HG02970 (cell line): ENCODE data around the gene NRG2.
A peak's percentile ranks its signal among the peaks of the same experiment; 100 is the strongest.

Experiments used
- ATAC-seq: cut with Tn5 transposase; IDR thresholded peaks from one replicate; pipeline ENCODE4 v1.9.1; 2021; ENCODE audit warnings: mild to moderate bottlenecking, moderate library complexity, moderate number of reproducible peaks; ENCODE audit not compliant: unreplicated experiment, low FRiP score

NRG2 gene

DNA sequence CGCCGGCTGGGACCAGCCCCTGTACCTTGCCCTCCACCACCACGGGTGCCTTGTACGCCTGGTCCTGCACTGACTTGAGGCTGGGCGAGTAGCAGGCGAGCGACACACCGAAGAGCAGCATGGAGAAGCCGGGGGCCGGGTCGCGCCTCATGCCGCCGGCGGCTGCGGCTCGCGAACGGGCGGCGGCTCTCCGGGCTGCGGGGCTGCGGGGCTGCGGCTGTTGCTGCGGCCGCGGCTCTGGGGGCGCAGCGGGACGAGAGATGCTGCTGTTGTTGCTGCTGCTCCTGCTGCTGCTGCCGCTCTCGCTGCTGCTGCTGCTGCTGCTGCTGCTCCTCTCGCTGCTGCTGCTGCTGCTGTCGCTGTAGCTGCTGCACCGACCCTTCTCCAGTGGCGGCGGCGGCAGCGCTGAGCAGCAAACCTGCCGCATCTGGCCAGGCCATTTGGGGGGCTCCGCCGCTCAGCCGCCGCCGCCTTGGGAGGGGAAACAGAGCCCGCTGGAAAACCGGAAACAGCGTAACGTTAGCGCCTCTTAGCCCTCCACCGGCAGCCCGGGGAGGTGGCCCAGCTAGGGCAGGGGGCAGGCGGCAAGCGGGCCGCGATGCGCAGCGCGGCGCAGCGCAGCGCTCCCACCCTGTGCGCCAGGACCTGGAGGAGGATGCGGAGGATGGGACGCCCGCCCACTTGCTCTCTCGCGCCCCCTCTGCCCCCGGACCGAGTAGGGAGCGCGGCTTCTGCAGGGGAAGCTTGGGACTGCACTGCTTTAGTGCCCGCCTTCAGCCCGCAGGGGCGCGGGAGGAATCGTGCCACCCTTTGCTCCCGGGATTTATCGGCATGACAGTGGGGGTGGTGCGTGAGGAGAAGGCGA, at the start of gene NRG2:
NRG2 (minus strand) TSS at position 657 of the 865 bp plus-strand sequence.
- ATAC-seq, result peak; percentile 52

GRCh38 chr5:140090251-140090650, 47.2 kb upstream of the NRG2 start:
- ATAC-seq, result no peak

DNA sequence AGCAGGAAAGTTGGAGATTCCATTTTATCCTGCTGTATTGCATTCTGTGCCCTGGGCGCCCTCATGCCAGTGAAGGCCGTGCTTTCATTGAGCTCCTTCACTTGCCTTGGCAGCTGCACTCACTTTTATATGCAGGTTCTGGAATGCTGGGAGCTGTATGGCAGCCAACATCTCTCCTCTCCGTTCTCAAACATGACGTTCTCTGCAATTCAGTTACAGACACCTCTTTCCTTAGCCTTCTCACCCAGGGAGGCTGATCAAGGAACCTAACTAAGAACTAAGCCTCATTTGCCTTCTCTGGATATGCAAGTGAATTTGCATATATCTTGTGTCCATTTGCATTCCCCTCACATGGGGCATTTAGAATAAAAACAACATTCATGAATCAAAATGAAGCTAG, 41.4 kb upstream of the NRG2 start:
- ATAC-seq, result no peak

DNA sequence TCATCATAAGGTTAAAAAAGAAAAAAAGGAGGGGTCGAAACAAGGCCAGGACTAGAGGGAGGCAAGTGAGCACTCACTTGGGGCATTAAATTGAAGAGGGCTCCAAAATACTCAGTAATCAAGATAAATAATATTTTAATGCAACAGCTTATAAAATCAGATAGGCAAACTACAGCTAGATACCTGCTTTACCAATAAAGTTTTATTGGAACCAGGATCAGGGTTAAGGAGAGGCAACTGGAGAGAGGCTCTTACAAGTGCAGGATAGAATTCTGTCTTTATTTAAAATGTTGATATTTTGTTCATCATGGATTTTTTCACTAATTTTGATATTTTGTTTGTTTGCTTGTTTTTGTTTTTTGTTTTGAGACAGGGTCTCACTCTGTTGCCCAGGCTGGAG, 40.6 kb upstream of the NRG2 start:
- ATAC-seq, result no peak

GRCh38 chr5:140083120-140083519, 40.0 kb upstream of the NRG2 start:
- ATAC-seq, result no peak

- ATAC-seq, result no peak
Observed at GRCh38 chr5:140076788-140077187, 33.7 kb upstream of the NRG2 start.

DNA sequence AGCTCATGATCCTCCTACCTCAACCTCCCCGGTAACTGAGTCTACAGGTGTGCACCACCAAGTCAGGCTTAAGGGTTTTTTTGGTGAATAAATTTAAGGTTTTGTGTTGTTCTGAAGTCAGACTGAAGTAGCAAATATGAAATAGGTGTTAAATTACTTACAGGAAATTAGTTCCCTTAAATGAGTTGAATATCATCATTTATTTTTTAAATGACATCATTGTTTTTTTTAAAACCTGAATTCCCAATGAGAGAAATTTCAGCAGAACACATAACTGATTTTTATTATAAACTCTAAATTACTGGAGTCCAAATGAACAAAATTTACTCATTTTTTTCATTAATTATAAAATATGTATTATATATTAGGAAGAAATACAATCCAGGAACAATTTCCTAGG, 33.0 kb upstream of the NRG2 start:
- no peak for ATAC-seq

- ATAC-seq, result no peak
Observed at GRCh38 chr5:140075371-140075770, 32.3 kb upstream of the NRG2 start.

DNA sequence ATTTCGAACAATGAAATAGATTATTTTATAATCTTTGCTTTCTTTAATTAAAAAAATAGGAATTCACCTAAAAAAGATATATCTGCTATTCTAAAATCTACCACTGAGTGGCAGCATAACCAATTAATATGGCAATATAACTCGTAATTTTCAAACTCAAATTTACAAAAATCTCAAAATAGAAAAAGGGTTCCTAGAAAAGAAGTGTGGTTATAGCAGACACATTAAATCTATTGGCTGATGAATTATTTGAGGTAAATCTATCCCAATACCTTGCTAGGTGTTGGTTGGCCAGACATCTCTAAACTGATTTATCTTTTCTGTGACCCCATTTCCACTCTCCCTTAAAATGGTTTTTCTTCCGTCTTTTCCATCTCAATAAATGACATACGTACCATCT, 30.2 kb upstream of the NRG2 start:
- ATAC-seq, result no peak

DNA sequence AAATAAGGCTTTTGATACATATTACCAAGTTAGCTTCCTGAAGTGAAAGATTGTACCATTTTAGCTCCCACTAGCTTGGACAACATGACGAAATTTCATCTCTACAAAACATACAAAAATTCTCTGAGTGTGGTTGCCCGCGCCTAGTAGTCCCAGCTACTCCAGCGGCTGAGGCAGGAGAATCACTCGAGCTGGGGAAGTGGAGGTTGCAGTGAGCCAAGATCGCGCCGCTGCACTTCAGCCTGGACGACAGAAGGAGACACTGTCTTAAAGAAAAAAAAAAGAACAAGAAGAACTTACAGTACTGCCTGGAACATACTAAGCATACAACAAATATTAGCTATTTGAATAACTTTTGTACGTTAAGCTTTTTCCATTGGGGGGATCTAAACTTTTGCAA, 29.7 kb upstream of the NRG2 start:
- ATAC-seq, result no peak

- ATAC-seq, result no peak
Observed at GRCh38 chr5:140060816-140061215, 17.7 kb upstream of the NRG2 start.

DNA sequence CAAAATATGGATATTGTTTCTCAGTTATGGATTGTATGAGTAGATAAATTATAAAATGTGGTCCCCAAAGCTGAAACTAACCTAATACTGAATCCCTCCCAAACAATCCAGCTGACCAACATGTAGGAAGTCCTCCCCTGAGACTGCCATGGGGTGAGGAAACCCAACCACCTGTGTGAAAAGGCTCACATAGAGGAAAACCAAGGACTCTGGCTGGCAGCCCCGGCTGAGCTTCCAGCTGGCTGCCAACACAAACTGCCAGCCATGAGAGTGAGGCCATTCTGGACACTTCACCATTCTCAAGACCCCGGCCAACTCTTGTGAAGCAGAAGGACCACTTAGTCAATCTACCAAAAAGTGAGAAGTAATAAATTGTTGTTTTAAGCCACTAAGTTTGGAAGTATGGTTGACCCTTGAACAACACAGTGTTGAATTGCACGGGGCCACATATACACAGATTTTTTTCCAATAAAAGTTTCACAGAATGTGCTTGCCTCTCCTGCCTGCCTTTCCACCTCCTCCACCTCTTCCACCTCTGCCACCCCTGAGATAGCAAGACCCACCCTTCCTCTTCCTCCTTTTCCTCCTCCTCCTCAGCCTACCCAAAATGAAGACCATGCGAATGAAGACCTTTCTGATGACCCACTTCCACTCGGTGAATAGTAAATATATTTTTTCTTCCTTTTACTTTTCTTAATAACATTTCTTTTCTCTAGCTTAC, 15.3 kb upstream of the NRG2 start:
- no peak for ATAC-seq

GRCh38 chr5:140056880-140057279, 13.8 kb upstream of the NRG2 start:
- no peak for ATAC-seq

- no peak for ATAC-seq
Observed at GRCh38 chr5:140055152-140055551, 12.1 kb upstream of the NRG2 start.

DNA sequence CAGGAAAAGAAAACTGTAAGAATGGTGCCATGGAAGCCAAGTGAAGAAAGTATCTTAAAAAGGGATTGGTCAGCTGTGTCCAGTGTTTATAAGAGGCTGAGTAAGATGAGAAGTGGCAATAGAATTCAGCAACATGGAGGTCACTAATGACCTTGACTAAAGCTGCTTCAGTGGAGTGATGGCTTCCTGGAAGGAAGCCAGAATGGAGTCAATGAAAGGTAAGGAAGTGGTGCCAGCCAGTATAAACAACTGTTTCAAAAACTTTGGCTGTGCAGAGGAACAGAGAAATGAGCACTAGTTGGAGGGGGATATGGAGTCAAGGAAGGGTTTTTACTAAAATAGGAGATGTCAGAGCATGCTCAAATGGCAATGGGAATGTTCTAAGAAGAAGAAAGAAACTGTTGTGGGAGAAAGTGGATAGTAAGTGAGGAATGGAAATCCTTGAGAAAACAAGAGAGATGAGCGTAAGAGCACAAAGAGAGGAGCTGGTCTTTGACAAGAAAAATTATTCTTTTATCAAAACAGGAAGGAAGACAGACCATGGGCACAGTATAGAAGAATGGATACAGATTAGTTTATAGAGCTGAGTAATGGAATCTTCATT, 11.1 kb upstream of the NRG2 start:
- ATAC-seq, result no peak

DNA sequence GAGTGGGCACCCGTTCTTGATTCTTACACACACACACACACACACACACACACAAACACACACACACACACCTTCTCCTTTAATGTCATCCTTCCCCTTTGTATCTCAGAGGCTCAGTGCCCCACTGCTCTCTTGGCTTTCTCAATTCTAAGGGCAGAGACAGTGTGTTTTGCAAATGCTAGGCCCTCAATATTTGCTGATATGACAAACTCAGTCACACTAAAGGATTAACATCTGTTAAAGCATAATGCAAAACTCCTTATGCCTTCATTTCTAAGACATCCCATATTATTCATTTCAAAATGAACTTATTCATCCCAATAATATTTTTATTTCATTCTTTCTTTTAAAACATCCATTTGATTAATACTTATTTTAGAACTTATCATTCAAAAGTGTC, 8.9 kb upstream of the NRG2 start:
- no peak for ATAC-seq

DNA sequence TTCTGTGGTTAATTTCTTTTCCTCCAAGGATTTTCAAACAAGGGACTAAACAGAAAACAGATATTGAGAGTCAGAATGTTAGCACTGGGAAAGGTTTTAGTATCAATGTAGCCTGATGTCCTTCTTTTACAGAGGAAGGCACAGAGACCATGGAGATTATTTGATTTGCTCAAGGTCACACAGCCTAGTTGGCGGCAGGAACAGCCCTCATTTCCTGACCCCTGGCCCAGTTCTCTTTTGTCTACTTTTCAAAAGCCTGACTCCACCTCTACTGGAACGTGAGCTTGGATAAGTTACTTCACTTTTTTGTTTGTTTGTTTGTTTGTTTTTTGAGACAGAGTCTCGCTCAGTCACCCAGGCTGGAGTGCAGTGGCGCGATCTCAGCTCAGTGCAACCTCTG, 6.6 kb upstream of the NRG2 start:
- no peak for ATAC-seq

DNA sequence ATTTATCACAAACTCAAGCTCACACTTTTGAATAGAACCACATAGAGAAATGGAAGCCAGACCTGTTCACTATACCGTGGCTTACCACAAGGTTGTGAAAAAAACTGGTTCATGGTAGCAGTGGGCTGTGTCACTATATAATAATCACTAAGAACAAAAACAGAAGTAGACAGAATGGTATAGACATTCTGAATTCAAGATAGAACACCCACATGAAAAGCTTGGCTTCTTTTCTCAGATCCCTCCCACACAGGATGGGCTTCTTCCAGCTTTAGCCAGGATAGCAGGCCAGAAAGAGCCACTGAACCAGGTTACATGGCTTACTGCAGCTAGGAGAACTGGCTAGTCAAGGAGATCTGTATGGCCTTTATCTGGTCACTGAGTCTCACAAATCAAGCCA, 6.1 kb upstream of the NRG2 start:
- no peak for ATAC-seq

DNA sequence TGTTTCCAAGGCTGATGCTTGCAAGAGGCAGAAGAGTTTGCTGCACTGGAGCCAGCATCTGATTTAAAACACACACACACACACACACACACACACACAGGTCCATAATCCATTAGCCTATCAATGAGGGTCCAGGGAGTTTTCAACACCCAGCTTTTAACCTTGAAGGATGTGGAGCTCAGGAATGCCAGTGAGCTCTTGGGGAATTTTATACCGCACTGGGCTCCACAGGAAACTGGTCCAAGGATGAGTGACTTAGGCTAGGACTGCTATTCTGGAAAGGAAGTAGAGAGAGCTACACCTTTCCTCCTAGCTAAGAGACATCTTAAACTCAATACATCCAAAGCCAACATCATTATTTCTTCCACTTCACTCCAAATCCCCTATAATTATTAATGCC, 942 bp upstream of the NRG2 start:
- no peak for ATAC-seq

DNA sequence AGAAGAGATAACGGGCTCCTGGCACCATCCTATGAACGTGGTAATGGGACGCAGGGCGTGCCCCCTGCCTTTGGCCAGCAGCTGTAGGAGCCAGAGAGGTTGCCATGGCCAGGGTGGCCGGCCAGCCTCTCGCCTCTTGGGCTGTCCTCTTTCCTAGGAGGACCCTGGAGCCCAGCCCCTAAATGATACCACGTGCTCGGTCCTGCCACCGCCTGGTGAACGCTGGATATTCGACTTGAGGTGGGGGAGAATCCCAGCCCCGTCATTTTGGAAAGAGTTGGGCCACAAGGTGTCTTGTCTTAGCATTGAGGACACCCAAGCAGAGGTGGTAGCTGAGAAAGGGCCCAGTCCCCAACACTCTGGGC, 391 bp upstream of the NRG2 start:
- ATAC-seq, result no peak

DNA sequence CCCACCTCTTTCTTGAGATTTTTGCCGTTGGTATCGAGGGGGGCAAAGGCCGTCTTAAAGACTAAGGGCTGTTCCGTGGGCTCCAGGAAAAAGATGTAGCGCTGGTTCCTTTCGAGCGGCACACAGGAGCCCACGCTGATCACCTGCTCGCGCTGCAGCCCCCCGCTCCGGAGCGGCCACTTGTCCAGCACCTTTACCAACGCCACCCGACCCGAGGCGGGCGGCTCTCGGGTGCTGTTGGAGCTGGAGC, 781 bp downstream of the NRG2 start:
- no peak for ATAC-seq
